Measurements from ENCODE around the gene AP1G1.

DNA sequence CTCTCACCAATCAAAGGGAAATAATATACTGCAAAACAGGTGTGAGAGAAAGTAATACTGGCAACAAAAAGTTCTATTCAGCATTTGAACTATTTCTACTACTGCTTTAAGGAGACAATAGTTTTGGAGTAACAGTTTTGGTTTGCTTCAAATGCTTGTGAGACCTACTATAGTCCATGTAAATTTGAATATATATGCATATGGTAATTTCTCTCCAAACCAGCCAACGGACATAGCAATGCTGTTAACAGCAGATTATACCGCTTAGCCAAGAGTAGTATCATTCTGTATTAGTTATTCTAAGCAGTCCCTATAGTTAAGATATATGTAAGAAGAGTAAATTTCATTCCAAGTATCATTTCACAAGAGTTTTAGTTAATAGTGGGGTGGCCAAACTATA, 102.6 kb downstream of the AP1G1 start:
- TF ChIP-seq, protein P1, sequence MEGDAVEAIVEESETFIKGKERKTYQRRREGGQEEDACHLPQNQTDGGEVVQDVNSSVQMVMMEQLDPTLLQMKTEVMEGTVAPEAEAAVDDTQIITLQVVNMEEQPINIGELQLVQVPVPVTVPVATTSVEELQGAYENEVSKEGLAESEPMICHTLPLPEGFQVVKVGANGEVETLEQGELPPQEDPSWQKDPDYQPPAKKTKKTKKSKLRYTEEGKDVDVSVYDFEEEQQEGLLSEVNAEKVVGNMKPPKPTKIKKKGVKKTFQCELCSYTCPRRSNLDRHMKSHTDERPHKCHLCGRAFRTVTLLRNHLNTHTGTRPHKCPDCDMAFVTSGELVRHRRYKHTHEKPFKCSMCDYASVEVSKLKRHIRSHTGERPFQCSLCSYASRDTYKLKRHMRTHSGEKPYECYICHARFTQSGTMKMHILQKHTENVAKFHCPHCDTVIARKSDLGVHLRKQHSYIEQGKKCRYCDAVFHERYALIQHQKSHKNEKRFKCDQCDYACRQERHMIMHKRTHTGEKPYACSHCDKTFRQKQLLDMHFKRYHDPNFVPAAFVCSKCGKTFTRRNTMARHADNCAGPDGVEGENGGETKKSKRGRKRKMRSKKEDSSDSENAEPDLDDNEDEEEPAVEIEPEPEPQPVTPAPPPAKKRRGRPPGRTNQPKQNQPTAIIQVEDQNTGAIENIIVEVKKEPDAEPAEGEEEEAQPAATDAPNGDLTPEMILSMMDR (IDR thresholded peaks at IDR 0.05): no peak
- no peak for TF ChIP-seq GATA3 (IDR thresholded peaks at IDR 0.05; ENCODE audit: borderline replicate concordance)
